Stimulated activated CD4-positive, alpha-beta T cell treated with anti-CD3 and anti-CD28 coated beads, Interleukin-4, amount 100 ng/mL, for 48 hours (primary cell): Measurements from ENCODE around the gene SMAD3.
A peak's percentile ranks its signal among the peaks of the same experiment; 100 is the strongest.
"Not testable (repeated sequence)": the region's sequence is repeated elsewhere in the genome, so short reads cannot be mapped to it uniquely, and the experiment has no call there.

ENCODE experiments used
- DNase-seq, 2 donors: peaks; one replicate each; pipeline ENCODE4 v3.0.0-alpha.2; 2020; ENCODE audit warnings: low read depth in 2 of 2

The SMAD3 gene

GRCh38 chr15:67142092-67142766, 76.8 kb downstream of the SMAD3 start:
- no peak for DNase-seq

- no peak for DNase-seq
These were observed 77.3 kb downstream of the SMAD3 start for GRCh38 chr15:67142767-67143100.

GRCh38 chr15:67143646-67144045, 78.2 kb downstream of the SMAD3 start:
- no peak for DNase-seq

GRCh38 chr15:67144609-67145311, 79.4 kb downstream of the SMAD3 start:
- no peak for DNase-seq

- DNase-seq, result no peak
These were observed 79.9 kb downstream of the SMAD3 start for GRCh38 chr15:67145312-67145610.

GRCh38 chr15:67145710-67146109, 80.3 kb downstream of the SMAD3 start:
- DNase-seq, result no peak

- no peak for DNase-seq
These were observed 80.8 kb downstream of the SMAD3 start for GRCh38 chr15:67146234-67146633.

GRCh38 chr15:67146875-67147381, 81.5 kb downstream of the SMAD3 start:
- DNase-seq, result peak in 1 of 2 donors; percentile 22

GRCh38 chr15:67147396-67147949, 82.1 kb downstream of the SMAD3 start:
- DNase-seq, result no peak

- no peak for DNase-seq
These were observed 82.8 kb downstream of the SMAD3 start for GRCh38 chr15:67148196-67148701.

- no peak for DNase-seq
These were observed 83.8 kb downstream of the SMAD3 start for GRCh38 chr15:67149068-67149772.

GRCh38 chr15:67149773-67150022, 84.3 kb downstream of the SMAD3 start:
- DNase-seq, result no peak

GRCh38 chr15:67150023-67150860, 84.8 kb downstream of the SMAD3 start:
- DNase-seq, result peak in 1 of 2 donors; percentile 52

- no peak for DNase-seq
These were observed 87.0 kb downstream of the SMAD3 start for GRCh38 chr15:67152429-67152828.

- not testable (repeated sequence) for DNase-seq
These were observed 87.6 kb downstream of the SMAD3 start for GRCh38 chr15:67153044-67153443.

GRCh38 chr15:67154249-67154648, 88.8 kb downstream of the SMAD3 start:
- DNase-seq, result no peak

GRCh38 chr15:67156426-67156825, 91.0 kb downstream of the SMAD3 start:
- DNase-seq, result no peak

- no peak for DNase-seq
These were observed 91.4 kb downstream of the SMAD3 start for GRCh38 chr15:67156834-67157233.

- DNase-seq, result no peak
These were observed 92.3 kb downstream of the SMAD3 start for GRCh38 chr15:67157521-67158252.

GRCh38 chr15:67158367-67158766, 93.0 kb downstream of the SMAD3 start:
- DNase-seq, result no peak

GRCh38 chr15:67161412-67161811, 96.0 kb downstream of the SMAD3 start:
- DNase-seq, result no peak
